Measurements from ENCODE around the gene TRMT44.

TRMT44 gene

DNA sequence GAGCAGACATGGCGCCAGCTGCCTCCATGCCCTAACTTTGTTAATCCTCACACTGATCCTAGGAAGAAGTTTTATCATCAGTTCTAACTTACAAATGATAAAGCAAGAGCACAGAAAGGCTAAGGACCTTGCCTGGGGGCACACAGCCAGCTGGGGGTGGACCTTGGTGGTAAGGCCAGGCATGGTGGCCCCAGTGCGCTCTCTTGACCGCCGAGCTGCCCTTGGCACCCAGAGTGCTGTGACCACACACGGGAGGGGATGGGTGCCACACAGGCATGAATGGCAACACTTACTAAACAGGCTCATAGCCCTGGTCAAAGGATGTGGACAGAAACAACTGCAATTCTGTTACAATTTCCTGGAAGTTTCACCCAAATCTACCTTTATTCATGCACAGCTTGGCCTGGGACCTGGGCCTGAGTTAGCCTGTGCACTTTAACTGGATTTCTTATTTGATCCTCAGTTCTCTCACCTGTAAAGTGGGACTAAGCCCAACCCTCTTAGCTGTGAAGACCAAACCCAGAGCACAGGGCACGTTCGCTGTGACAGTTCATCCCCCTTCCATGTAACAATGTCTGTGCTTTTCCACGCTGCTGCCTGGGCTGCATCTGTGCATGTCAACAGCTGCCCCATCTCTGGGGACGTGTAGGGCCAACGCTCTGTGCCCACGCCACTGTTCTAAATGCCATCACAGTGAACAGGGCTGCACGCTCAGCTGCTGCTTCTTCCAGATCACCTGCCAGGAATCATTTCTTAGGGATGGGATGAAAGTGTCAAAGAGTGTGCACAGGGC lies 44.9 kb upstream of the TRMT44 start:
- TF ChIP-seq ZFX (IDR thresholded peaks at IDR 0.05; ENCODE audit: borderline replicate concordance) = no peak
- TF ChIP-seq, protein P1, sequence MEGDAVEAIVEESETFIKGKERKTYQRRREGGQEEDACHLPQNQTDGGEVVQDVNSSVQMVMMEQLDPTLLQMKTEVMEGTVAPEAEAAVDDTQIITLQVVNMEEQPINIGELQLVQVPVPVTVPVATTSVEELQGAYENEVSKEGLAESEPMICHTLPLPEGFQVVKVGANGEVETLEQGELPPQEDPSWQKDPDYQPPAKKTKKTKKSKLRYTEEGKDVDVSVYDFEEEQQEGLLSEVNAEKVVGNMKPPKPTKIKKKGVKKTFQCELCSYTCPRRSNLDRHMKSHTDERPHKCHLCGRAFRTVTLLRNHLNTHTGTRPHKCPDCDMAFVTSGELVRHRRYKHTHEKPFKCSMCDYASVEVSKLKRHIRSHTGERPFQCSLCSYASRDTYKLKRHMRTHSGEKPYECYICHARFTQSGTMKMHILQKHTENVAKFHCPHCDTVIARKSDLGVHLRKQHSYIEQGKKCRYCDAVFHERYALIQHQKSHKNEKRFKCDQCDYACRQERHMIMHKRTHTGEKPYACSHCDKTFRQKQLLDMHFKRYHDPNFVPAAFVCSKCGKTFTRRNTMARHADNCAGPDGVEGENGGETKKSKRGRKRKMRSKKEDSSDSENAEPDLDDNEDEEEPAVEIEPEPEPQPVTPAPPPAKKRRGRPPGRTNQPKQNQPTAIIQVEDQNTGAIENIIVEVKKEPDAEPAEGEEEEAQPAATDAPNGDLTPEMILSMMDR (IDR thresholded peaks at IDR 0.05) = no peak
- no peak overlapping the region for H3K27ac ChIP-seq

DNA sequence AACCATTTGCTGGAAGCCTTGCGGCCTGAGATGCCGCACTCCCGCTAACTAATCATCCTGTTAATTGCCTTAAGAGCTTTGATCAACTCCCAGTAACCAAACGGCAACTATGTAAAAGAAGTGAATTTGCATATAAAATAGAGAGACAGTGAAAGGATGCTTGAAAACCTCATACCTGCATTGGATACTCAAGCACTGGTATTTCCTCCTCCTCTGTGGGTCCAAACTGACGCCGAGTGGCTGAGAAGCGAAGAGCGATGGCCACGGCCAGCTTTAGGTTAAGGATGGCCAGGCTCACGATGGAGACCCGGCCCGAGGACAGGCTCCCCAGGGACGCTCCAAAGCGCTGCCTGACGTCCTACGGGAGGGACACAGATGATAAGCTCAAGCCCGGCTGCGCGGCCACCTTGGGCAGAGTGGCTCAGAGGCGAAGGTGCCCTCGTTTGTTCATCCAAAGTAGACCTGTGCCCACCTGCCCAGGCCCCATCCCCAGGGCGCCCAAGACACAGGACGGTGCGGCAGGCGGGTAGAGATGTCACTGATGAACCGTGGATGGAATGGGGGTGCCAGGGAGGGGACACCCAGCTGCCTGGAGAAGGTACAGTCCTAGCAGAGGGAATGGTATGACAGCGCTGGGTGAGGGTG lies 43.7 kb upstream of the TRMT44 start:
- H3K27ac ChIP-seq = no peak overlapping the region
- TF ChIP-seq, protein P1 (IDR thresholded peaks at IDR 0.05) = no peak
- no peak for TF ChIP-seq ZFX (IDR thresholded peaks at IDR 0.05; ENCODE audit: borderline replicate concordance)

DNA sequence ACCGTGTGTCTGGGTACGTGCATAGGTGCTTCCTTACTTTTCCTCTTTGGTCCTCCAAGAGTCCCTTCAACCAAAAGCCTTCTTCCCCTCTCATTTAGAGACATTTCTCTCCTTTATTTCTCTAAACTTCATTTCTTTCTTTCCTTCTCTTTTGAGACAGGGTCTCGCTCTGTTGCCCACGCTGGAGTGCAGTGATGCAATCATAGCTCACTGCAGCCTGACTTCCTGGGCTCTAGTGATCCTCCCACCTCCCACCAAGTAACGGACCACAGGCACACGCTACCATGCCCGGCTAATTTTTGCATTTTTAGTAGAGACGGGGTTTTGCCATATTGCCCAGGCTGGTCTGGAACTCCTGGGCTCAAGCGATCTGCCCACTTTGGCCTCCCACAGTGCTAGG lies 42.2 kb upstream of the TRMT44 start:
- TF ChIP-seq, protein P1 (IDR thresholded peaks at IDR 0.05) = no peak
- no peak for TF ChIP-seq ZFX (IDR thresholded peaks at IDR 0.05; ENCODE audit: borderline replicate concordance)
- no peak overlapping the region for H3K27ac ChIP-seq

DNA sequence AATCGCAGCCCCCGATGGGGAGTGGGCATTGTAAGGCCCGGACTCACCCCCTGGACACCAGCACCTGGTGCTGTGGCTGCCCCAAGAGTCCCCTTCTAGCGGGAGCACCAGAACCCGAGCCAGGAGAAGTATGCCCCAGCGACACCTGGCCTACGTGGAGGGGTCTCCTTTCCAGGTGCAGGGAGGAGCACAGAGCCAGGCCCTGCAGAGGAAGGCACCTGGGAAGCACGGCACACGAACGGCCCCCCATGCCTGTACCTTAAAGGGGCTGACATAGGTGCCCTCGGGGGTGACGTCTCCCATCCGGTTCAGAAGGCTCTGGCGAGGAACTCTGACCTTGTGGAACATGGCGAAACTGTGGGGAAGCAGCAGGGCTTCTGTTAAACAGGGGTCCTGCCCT lies 41.3 kb upstream of the TRMT44 start:
- H3K27ac ChIP-seq = no peak overlapping the region
- TF ChIP-seq, protein P1 (IDR thresholded peaks at IDR 0.05) = no peak
- no peak for TF ChIP-seq ZFX (IDR thresholded peaks at IDR 0.05; ENCODE audit: borderline replicate concordance)

DNA sequence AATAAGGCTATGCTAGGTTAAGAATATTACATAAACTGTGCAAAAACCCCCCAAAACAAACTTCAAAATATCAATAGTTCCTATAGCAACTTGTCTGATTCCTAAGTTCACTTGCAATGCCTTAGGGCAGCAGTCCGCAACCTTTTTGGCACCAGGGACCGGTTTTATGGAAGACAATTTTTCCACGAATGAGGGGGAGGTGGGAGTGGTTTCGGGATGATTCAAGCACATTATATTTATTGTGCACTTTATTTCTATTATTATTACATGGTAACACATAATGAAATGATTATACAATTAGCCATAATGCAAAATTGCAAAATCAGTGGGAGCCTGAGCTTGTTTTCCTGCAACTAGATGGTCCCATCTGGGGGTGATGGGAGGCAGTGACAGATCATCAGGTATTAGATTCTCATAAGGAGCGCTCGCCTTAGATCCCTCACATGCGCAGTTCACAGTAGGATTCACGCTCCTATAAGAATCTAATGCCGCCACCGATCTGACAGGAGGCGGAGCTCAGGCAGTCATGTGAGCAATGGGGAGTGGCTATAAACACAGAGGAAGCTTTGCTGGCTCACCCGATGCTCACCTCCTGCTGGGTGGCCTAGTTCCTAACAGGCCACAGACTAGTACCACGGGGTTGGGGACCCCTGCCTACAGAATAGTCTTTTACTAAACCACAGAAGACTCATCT lies 39.8 kb upstream of the TRMT44 start:
- H3K27ac ChIP-seq = no peak overlapping the region
- TF ChIP-seq ZFX (IDR thresholded peaks at IDR 0.05; ENCODE audit: borderline replicate concordance) = no peak
- TF ChIP-seq, protein P1 (IDR thresholded peaks at IDR 0.05) = no peak

DNA sequence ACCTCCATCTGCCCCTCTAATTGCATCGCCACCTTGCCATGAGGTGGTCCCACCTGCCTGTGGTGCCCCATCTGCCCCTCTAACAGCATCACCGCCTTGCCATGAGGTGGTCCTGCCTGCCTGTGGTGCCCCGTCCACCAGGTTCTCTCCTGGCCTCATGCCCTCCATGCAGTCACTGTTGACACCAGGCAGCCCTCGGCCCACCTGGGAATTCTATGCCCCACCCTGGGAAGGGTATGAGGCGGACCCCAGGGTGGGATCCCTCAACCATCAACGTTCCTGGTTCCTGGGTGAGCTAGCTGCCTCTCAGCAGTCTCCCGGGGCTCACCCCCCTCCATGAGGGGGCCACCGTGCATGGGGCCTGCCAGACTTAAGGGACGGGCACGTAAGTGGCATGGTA lies 38.9 kb upstream of the TRMT44 start:
- H3K27ac ChIP-seq = no peak overlapping the region
- no peak for TF ChIP-seq ZFX (IDR thresholded peaks at IDR 0.05; ENCODE audit: borderline replicate concordance)
- TF ChIP-seq, protein P1 (IDR thresholded peaks at IDR 0.05) = no peak
